ENCODE measurements around the gene NCOA4.

NCOA4 gene

DNA sequence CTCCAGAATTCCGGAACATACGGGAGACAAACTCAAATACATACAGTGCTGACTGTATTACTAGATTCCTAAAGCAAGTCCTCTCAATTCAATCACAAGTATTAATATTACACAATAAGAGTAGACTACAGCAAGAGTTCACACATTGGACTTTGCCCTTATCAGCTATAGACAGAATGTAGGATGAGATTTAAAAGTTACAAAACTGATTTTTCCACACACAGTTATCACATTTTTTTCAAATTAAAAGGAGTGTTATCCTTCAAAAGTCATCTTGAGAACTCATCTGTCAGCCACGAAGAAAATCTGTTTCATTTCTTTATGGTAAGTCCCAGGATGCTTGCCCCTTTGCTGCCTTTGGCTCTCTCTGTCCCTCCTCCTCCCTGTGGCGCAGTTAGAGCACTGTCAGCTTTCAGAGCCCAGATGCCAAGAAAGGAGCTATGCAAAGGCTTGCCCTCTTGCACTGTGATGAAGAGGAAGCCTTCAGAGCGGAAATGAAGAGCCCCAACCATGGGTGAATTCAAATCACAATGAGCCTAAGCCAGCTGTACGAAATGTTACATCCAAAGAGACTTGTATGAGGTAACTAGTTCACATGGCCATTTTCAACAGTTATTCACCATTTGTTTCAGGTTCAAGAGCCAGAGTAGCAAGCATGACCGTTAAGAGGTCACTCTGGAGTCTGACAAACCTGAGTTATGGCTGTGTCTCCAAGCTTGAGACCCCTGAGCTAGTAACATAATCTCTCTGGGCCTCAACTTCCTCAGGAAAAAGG is 10.7 kb downstream of the NCOA4 start:
- no peak overlapping the region for H3K4me3 ChIP-seq
- H3K36me3 ChIP-seq (replicated peaks) = peaks cover 7% of the 10 kb centered on the region
- H3K4me1 ChIP-seq = peaks cover 10% of the 10 kb centered on the region
- in situ Hi-C loops (cut with MboI; ENCODE audit: low sequenced_read_pairs) = no loop called here
- H3K27me3 ChIP-seq (ENCODE audit: low read depth) = no peaks in the 10 kb centered on the region
- no peaks in the 10 kb centered on the region for H3K9me3 ChIP-seq
- DNase-seq (ENCODE audit: low spot score in 2 of 2) = no peak

DNA sequence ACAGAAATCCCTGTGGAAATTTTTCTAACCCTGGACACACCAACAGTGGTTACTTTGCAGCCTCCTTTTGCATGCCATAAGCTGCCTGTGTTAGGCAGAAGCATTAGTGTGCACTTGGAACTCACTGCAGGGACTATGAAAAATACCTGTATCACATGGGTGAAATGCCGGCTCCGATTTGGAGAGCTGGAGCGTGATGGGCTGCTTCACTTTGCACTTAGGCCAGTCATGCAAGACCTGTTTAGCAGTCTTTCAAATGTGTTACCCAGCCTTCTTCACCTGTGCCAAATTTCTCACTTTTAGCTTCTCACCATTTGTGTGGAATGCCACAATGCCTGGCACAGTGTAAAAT is 11.3 kb downstream of the NCOA4 start:
- DNase-seq (ENCODE audit: low spot score in 2 of 2) = no peak
- Histone ChIP-seq H3K27me3 (ENCODE audit: low read depth) (no peaks in the 10 kb centered on the region), H3K36me3 (replicated peaks) (peaks cover 10% of the 10 kb centered on the region), H3K9me3 (no peaks in the 10 kb centered on the region), H3K4me3 (no peak overlapping the region), H3K4me1 (peaks cover 10% of the 10 kb centered on the region)
- in situ Hi-C loops (cut with MboI; ENCODE audit: low sequenced_read_pairs) = no loop called here

DNA sequence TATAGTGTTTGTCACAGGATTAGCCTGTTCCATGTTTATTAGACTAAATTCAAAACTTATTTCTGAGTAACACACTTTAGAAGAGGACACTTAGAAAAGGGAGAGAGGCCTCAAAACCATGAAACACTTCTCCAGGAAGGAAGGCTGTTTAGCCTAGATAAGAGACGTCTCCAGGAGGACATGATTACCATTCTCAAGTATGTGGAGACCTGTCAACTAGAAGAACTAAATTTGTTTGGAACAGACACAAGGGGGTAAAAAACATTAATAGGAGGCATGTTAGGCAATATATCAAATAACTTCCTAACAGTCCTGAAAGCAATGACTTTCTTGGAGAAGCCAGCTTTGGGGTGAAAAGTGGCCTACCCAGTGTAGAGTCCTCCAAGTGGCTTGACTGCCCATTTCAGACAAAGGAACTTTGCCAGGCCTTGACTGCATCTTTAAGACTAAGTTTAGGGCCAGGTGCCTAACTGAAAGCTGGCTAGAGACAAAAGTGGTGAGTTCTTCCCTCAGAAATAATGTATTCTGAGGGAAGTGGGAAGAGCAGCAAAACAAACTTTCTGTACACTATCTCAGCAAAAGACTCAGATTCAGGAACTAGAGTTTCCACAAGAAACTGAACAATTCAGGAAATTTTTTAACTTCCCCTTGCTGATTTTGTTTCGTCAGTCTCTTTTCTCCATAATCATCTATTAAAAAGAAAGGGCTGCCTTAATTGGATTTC is 11.8 kb downstream of the NCOA4 start:
- in situ Hi-C loops (cut with MboI; ENCODE audit: low sequenced_read_pairs) = no loop called here
- Histone ChIP-seq H3K9me3 (no peaks in the 10 kb centered on the region), H3K36me3 (replicated peaks) (peaks cover 10% of the 10 kb centered on the region), H3K4me1 (peaks cover 5% of the 10 kb centered on the region), H3K27me3 (ENCODE audit: low read depth) (no peaks in the 10 kb centered on the region), H3K4me3 (no peak overlapping the region)
- DNase-seq (ENCODE audit: low spot score in 2 of 2) = no peak

DNA sequence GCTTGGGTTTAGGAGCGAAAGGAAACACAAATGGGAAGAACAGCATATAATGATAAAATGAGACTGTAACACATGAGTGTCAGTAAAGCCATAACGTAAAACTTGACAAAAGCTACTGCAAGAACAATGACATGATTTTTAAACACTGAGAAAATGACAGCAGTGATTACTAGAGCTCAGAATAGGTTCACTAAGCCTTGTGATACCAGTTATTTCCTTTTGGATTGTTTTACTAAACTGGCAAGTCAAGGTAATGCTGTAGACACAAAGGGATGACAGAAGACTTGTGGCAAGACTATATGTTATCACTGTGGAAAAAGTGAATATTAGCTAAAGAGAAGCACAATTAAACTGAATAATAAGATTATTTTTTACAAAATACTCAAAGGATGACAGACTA is 12.7 kb downstream of the NCOA4 start:
- in situ Hi-C loops (cut with MboI; ENCODE audit: low sequenced_read_pairs) = no loop called here
- Histone ChIP-seq H3K4me3 (no peak overlapping the region), H3K9me3 (no peaks in the 10 kb centered on the region), H3K4me1 (peaks cover 2% of the 10 kb centered on the region; the same call in 1 of the 2 replicates), H3K36me3 (replicated peaks) (peaks cover 18% of the 10 kb centered on the region), H3K27me3 (ENCODE audit: low read depth) (no peaks in the 10 kb centered on the region)
- no peak for DNase-seq (ENCODE audit: low spot score in 2 of 2)

DNA sequence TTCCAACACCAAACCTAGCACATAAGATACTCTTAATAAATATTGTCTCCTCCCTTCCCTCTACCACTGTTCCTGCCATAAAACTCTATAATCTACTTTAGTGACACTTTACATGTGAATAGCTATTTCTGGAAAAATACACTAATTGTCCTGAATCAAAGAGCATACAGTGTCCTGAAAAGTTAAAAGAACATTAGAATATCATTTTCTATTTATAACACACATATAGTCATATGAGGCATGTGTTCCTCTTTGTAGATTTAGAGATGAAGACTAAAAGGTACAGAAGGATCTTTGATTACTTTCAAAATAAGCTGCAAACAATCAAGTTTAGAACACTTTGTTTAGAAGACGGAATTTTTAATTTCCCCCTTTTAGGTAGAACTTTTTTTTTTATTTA is 13.6 kb downstream of the NCOA4 start:
- Histone ChIP-seq H3K36me3 (replicated peaks) (peaks cover 22% of the 10 kb centered on the region), H3K9me3 (no peaks in the 10 kb centered on the region), H3K4me3 (no peak overlapping the region), H3K27me3 (ENCODE audit: low read depth) (no peaks in the 10 kb centered on the region), H3K4me1 (no peaks in the 10 kb centered on the region)
- DNase-seq (ENCODE audit: low spot score in 2 of 2) = no peak
- in situ Hi-C loops (cut with MboI; ENCODE audit: low sequenced_read_pairs) = no loop called here

DNA sequence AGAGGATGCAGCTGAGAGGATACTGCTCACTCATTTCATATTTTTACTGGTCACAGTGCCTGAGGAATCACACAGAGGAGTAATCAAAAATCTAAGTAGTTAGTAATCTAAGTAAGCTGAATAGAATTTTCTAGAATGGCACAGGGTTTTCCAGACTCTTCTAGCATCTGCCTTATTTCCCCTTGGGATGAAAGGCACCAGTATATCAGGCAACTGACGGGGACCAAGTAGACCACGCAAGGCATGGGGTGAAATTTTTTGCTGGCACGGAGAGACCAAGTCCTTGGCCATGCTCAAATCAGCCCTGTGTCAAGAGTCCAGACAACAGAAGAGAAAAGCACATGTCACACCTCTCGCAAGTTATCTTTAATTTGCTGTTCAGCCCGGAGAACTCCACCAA is 14.2 kb downstream of the NCOA4 start:
- in situ Hi-C loops (cut with MboI; ENCODE audit: low sequenced_read_pairs) = no loop called here
- H3K4me1 ChIP-seq = no peaks in the 10 kb centered on the region
- no peak for DNase-seq (ENCODE audit: low spot score in 2 of 2)
- no peaks in the 10 kb centered on the region for H3K27me3 ChIP-seq (ENCODE audit: low read depth)
- peaks cover 22% of the 10 kb centered on the region for H3K36me3 ChIP-seq (replicated peaks)
- H3K9me3 ChIP-seq = no peaks in the 10 kb centered on the region
- H3K4me3 ChIP-seq = no peak overlapping the region

DNA sequence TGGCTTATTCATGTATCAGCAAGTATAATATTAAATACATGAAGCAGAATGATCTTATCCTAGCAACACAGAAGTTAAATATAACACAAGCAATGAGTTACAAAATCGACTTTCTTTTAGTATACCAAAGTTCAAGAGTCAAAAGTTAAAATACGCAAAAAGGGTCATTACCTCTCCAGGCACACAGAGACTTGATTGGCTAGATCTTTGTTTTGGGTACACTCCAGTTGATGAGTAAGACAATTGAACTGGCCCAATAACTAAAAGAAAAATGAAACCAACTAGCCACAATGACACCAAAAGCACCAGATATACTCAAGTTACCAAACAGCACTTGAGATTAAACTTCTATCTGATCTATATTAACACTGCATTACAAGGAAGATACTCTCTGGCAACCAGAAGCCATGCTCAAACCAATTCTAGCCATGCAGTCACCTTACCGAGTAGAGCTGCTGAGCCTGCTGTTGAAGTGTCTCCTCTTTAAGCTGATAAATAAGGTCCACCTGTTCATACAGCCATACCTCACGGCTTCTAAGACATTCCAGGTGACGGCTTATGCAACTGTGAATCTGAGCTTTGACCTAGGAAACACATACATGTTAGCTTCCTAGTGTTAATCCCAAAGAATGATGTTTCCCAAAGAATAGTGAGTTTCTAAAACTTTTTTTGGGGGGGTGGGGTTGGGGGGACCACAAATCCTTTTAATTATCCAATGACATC is 15.6 kb downstream of the NCOA4 start:
- H3K4me1 ChIP-seq = no peaks in the 10 kb centered on the region
- DNase-seq (ENCODE audit: low spot score in 2 of 2) = no peak
- no peak overlapping the region for H3K4me3 ChIP-seq
- in situ Hi-C loops (cut with MboI; ENCODE audit: low sequenced_read_pairs) = no loop called here
- H3K36me3 ChIP-seq (replicated peaks) = peaks cover 35% of the 10 kb centered on the region
- H3K9me3 ChIP-seq = no peaks in the 10 kb centered on the region
- no peaks in the 10 kb centered on the region for H3K27me3 ChIP-seq (ENCODE audit: low read depth)

DNA sequence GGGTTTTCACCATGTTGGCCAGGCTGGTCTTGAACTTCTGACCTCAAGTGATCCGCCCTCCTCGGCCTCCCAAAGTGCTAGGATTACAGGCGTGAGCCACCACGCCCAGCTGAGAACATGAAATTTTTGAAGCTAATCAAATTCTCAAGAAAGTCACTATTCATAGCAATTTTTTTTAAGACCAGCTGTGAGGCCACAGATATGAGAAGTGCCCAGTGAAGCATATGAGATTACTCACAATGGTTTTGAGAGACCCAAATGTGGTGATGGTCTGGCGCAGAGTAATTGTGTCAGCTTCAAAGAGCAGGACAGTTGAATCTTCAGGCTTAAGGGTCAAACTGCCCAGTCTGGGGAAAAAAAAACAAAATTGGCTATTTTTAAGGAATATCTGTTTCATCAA is 16.2 kb downstream of the NCOA4 start:
- H3K36me3 ChIP-seq (replicated peaks) = peaks cover 41% of the 10 kb centered on the region
- in situ Hi-C loops (cut with MboI; ENCODE audit: low sequenced_read_pairs) = no loop called here
- H3K4me1 ChIP-seq = no peaks in the 10 kb centered on the region

DNA sequence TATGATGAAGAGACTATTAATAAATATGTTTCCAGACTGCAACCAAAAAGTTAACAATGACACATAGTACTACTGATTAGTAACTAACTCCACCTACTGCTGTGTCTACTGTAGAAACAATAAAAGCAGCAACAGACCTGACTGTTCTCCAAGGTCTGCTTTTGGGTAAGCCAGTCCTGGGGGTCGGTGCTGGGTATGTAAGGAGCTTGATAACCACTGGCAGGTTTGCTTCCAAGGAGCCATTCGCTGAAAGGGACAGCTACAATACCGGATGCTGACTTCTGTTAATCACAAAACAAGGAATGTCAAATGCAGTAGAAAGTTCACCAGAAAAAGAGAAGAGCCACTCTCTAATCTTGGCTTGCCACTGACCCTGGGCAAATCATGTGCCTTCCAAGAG is 17.7 kb downstream of the NCOA4 start:
- peaks cover 56% of the 10 kb centered on the region for H3K36me3 ChIP-seq (replicated peaks)
- H3K4me1 ChIP-seq = no peaks in the 10 kb centered on the region
- in situ Hi-C loops (cut with MboI; ENCODE audit: low sequenced_read_pairs) = no loop called here

More for the DNA sequence above, 16.2 kb downstream of the NCOA4 start:
- H3K27me3 ChIP-seq (ENCODE audit: low read depth) = no peaks in the 10 kb centered on the region
- no peak overlapping the region for H3K4me3 ChIP-seq
- no peak for DNase-seq (ENCODE audit: low spot score in 2 of 2)
- H3K9me3 ChIP-seq = no peaks in the 10 kb centered on the region

DNA sequence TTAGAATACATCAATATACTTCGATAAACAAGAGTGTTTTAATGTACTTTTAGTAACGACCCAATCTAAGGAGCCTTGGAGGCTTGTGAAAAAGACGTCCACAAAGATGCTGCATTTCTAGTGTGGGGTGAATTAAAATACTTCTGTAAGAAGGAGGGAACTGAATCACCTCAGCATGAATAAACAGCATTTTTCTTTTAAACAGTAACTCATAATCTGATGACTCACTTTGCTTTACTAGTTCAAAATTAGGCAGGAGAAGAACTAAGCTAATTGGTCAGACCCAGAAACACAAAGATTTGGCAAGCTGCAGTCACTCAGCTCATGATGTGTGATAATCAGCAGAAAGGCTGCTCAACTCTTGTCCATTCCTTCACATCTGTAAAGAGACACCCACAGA is 24.2 kb downstream of the NCOA4 start:
- Histone ChIP-seq H3K4me1 (no peaks in the 10 kb centered on the region), H3K4me3 (no peak overlapping the region), H3K27me3 (ENCODE audit: low read depth) (no peaks in the 10 kb centered on the region), H3K36me3 (replicated peaks) (peaks cover 90% of the 10 kb centered on the region), H3K9me3 (no peaks in the 10 kb centered on the region)
- DNase-seq (ENCODE audit: low spot score in 2 of 2) = no peak
- in situ Hi-C loops (cut with MboI; ENCODE audit: low sequenced_read_pairs) = no loop called here

More for the DNA sequence above, 17.7 kb downstream of the NCOA4 start:
- Histone ChIP-seq H3K27me3 (ENCODE audit: low read depth) (no peaks in the 10 kb centered on the region), H3K9me3 (no peaks in the 10 kb centered on the region), H3K4me3 (no peak overlapping the region)
- DNase-seq (ENCODE audit: low spot score in 2 of 2) = no peak

DNA sequence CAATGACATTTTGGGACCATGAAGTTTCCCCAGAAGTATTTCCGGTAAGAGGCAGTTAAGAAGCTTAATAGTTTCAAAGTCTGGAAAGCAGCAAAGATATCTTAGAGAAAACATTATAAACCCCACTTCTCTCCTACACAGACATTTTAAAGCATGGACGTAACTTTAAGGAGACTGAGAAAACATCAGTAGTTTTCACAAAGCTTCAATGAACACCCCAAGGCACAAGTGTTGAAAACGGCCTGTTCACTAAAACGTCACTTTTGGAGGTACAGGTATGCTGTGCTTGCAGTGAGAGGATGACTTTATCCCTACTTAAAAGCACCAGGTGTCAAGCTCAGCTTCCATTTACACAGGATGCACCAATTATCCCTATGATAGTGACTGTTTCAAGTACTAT is 25.0 kb downstream of the NCOA4 start:
- in situ Hi-C loops (cut with MboI; ENCODE audit: low sequenced_read_pairs) = no loop called here
- H3K4me1 ChIP-seq = no peaks in the 10 kb centered on the region
- H3K36me3 ChIP-seq (replicated peaks) = peaks cover 91% of the 10 kb centered on the region
- no peaks in the 10 kb centered on the region for H3K27me3 ChIP-seq (ENCODE audit: low read depth)
- H3K9me3 ChIP-seq = no peaks in the 10 kb centered on the region
- H3K4me3 ChIP-seq = no peak overlapping the region
- DNase-seq (ENCODE audit: low spot score in 2 of 2) = no peak

DNA sequence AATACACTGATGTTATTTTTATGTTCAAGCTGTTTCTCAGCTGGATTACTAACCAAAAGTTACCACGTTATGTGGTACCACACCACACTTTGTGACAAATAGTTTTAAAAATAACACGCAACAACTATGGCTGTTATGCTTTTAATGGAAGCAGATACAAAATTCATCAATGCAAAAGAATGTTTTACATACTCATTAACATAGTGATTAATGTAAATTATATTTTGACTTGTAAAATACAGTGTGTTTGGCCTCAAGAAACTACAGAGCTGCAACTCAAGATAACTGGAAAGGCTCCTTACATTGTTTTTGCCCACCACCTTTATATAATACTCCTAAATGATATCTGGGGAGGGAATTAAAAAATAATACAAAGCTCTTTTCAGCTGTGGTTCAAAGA is 25.5 kb downstream of the NCOA4 start:
- Histone ChIP-seq H3K27me3 (ENCODE audit: low read depth) (no peaks in the 10 kb centered on the region), H3K4me3 (no peak overlapping the region), H3K9me3 (no peaks in the 10 kb centered on the region), H3K4me1 (no peaks in the 10 kb centered on the region), H3K36me3 (replicated peaks) (peaks cover 91% of the 10 kb centered on the region)
- DNase-seq (ENCODE audit: low spot score in 2 of 2) = no peak
- in situ Hi-C loops (cut with MboI; ENCODE audit: low sequenced_read_pairs) = no loop called here

DNA sequence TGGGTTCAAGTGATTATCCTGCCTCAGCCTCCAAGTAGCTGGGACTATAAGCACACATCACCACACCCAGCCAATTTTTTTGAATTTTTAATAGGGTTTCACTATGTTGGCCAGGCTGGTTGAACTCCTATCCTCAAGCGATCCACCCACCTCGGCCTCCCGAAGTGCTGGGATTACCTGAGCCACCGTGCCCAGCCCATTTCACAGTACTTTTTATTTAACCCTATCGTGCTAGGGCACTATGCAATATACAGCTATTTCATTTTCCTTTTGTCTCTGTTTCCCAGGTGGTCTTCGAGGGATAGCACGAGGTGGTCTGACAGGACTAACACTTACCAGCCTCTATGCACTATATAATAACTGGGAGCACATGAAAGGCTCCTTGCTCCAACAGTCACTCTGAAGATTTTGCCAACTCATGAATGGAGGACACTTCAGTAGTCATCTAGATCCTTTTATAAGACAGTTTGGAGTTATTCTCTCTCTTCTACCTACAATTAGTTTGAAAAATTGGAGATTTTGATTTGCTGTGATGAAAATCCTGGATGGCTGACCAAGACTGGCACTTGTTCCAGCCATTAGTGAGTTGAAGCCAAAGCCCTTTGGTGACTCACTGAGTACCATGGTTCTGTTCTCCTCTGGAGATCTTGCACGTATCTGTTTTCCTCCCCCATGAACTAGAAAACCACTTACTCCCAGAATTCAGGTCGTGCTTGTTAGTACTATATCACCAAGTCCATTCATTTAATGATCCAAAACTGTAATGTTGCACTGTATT is 27.3 kb downstream of the NCOA4 start:
- Histone ChIP-seq H3K4me3 (no peak overlapping the region), H3K4me1 (no peaks in the 10 kb centered on the region), H3K9me3 (no peaks in the 10 kb centered on the region), H3K36me3 (replicated peaks) (peaks cover 85% of the 10 kb centered on the region), H3K27me3 (ENCODE audit: low read depth) (no peaks in the 10 kb centered on the region)
- no peak for DNase-seq (ENCODE audit: low spot score in 2 of 2)
- in situ Hi-C loops (cut with MboI; ENCODE audit: low sequenced_read_pairs) = no loop called here

Measured in HAP-1 (cell line).